HG03159 (cell line): ENCODE data around the gene PARD3.
A peak's percentile ranks its signal among the peaks of the same experiment; 100 is the strongest.
"Not testable (repeated sequence)": the region's sequence is repeated elsewhere in the genome, so short reads cannot be mapped to it uniquely, and the experiment has no call there.

ENCODE experiments used
- ATAC-seq: cut with Tn5 transposase; IDR thresholded peaks from one replicate; pipeline ENCODE4 v1.9.1; 2021; ENCODE audit warnings: mild to moderate bottlenecking, moderate library complexity; ENCODE audit not compliant: unreplicated experiment

PARD3 gene

DNA sequence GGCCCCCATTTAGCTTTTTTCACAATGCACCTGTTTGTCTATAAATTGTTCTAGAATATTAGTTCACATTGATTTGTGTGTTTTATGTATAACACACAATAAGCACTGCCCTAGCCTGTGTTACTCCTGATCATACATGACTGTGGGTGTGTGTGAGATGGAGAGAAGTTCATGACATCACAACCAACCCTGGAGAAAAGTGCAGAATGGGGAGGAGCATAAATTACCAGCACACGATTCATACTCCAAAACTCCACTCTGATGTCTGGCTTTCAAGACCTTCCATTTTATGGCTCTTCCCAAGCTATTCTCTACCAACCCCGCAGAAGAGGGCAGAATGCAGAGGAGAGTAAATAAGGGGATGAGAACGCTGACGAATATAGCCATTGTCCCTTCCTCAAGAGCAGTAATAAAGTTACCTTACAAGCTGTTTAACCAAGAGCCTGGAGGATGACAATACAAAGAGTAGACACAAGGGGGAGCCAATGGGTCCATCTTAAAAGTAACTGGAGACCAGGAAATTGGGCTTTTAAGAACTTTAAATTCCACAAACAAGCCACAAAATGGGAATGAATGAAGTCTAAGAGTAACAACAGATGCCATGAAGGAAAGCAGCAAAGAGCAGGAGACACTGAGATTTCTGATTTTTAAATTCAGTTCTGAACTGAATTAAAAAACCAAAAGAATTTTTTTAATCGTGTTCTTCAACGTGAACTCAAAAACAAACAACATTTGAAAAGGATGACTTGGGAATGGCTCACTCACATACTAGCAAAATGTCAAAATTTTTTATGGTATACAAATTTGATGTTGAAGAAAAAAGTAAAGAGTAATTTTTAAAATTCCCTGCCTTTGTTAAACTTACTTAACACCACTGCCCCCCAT is 159.6 kb downstream of the PARD3 start:
- no peak for ATAC-seq

DNA sequence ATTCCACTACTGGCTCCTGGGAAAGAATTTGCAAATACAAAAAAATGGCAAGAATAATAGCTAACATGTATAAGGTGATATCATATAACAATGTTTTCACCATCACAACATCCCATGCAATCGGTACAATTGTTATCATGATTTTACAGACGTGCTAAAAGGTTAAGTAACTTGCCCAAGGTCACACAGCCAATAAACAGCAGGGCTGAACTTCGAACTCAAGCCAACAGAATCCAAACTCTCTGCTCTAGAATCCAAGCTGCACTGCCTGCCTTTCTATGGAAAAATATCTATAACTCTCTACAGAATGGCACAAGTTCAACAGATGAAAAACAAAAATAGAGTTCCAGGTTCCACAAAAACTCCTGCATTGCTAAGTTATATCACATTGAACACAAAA is 160.9 kb downstream of the PARD3 start:
- ATAC-seq, result no peak

DNA sequence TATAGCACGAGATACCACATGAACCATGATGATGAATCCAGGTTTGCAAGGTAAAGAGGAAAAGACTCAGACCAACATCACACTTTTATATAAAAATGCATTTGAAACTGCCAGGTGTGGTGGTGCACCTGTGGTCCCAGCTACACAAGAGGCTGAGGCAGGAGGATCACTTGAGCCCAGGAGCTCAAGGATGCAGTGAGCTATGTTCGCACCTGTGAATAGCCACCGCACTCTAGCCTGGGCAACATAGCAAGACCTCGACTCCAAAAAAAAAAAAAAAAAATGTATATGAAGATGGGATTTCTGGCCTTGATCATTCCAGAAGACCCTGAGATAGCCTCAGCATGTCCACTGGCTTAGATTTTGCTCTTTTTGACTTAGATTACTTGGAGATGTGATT is 161.6 kb downstream of the PARD3 start:
- no peak for ATAC-seq

DNA sequence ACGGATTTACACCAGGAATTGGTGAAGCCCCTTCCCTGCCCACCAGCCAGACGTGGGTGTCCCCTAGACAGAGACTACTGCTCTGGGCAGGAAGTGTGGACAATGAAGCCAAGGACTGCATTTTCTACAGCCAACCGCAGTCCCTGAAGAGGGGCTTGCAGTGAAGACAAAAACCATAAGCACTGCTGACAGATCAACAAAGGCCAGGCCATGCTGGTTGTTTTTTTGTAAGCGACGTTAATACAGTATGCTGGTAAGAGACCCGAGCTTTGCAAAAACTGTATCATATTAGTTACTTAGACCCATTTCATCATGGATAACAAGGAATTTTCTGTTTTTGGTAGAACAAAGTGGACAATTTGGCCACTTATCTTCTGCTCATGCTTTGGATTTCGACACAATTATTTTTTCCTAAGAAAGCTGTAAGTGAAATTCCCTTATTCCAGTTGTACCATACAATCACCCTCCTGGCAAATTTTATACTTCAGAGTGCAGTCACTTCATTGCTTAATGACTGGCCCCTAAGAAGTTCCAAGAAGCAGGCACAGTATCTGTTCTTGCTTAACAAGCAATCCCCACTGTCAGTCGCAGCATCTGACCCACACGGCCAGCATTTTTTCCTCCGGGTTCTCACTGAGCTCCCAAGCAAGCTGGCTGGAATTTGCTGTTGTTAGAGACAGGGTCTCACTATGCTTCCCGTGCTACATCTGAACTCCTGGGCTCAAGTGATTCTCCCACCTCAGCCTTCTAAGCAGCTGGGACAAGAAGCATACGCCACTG is 163.5 kb downstream of the PARD3 start:
- ATAC-seq, result no peak

DNA sequence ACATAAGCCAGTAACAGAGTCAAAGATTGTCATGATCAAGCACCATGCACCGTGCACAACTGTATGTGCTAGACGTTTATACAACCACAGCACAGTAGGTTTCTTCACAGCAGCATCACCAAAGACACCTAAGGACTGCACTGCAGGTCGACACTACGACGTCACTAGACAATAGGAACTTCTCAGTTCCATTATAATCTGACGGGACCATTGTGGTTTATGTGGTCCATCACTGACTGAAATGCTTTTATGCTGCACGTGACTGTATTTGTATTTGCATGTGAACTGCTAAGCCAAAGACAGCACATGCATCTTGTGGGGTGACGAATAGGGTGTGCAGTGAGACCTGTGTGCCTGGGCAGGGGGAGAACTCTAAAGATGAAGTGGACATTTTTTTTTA is 164.9 kb downstream of the PARD3 start:
- ATAC-seq, result peak; percentile 63

DNA sequence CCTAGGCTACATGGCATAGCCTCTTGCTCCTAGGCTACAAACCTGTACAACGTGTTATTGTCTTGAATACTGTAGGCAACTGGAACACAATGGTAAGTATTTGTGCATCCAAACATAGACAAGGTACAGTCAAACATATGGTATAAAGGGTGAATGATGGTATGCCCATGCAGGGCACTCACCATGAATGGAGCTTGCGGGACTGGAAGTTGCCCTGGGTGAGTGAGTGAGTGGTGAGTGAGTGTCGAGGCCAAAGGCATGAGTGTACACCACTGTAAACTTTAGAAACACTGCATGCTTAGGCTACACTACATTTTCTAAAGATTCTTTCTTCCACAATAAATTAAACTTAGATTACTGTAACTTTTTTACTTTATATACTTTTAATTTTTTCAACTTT is 165.7 kb downstream of the PARD3 start:
- ATAC-seq, result no peak

DNA sequence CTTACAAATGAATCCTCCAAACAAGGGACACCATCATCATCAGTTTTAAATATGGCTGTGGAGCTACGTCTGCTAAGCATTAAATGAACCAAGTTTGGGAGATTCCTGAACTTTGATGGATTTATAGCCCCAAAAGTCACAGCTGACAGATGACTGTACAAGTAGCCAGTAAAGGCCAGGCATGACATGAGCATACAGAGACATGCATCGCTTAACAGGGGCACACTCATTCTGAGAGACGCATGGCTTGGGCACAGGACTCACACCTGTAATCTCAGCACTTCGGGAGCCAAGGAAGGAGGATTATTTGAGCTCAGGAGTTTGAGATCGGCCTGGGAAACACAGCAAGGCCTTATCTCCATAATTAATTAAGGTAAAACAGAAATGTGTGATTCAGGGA is 166.2 kb downstream of the PARD3 start:
- ATAC-seq, result no peak

DNA sequence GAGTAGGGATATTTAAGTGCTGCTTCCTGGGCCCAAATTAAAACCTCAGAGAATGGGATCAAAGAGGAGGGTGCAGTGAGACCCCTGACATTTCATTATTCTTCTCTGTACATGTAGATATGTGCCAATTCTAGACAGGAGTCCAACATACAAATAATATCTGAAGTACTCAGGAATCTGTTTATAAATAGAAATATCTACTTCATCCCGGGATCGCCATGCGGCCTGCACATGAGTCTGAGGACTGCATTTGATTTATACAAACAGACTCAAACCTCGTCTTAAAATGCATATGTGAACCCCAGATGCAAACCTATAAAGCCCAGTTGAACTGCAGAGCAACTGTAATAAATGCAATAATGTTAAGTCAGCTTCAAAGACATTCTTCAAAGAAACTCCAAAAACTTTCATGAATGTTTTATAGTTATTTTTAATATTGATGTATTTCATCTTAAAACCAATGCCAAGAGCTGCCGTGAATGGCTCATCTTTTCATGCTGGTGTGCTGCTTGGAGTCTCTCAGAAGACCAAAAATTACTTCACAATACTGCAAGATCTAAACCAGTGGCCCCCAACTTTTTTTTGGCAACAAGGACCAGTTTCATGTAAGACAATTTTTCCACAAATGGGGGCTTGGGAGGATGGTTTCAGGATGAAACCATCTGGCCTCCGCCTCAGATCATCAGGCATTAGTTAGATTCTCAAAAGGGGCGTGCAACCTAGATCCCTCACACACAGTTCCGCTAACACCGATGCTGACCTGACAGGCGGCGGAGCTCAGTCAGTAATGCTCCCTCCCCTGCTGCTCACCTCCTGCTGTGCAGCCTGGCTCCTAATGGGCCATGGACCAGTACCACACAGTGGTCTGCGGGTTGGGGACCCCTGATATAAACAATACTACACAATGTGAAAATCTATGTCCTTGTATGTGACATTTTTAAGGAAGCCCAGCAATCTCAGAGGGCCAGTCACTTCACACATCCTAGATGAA is 166.9 kb downstream of the PARD3 start:
- ATAC-seq, result no peak

DNA sequence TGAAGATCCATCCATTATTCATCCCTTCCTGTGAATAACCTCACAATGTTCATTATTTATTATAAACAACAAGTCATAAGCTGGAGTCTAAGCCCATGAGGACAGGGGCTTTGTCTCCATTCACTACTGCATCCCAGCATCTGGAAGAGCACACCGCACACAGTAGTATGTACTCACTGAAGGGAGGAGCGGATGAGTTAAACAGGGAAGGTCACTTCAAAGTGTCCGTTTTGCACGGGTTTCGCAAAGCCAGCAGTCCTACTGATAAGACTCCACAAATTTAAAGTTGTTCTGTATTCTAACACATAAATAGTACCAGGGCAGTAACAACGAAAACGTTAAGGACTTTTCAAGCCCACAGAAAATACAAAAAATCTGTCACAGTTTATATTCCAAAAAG is 167.9 kb downstream of the PARD3 start:
- ATAC-seq, result no peak

DNA sequence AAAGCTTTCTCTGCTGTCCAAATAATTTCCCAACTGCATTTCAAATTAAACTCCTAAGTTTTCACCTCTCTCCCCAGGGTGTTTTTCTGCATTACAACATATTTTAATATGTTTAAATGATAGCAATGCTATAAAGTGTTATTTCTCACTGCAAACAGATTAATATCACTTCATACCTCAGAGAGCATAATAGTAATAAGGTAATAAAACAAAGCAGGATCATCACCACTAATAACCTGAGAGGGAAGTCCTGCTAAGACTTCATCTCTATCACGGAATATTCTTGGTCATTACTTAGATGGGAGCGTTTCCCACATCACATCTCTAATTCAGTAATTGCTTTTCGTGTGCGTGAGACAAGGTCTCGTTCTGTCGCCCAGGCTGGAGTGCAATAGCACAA is 168.8 kb downstream of the PARD3 start:
- ATAC-seq, result no peak

DNA sequence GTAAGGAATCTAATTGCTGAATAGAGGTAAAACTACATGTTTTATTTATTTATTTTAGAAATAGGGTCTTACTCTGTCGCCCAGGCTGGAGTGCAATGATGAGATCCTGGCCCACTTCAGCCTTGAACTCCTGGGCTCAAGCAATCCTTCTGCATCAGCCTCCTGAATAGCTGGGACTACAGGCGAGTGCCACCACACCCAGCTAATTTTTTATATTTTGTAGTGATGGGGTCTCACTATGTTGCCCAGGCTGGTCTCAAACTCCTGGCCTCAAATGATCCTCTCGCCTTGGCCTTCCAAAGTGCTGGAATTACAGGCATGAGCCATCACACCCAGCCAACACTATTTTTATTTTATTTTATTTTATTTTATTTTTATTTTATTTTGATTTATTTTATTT is 170.3 kb downstream of the PARD3 start:
- ATAC-seq, result not testable (repeated sequence)

DNA sequence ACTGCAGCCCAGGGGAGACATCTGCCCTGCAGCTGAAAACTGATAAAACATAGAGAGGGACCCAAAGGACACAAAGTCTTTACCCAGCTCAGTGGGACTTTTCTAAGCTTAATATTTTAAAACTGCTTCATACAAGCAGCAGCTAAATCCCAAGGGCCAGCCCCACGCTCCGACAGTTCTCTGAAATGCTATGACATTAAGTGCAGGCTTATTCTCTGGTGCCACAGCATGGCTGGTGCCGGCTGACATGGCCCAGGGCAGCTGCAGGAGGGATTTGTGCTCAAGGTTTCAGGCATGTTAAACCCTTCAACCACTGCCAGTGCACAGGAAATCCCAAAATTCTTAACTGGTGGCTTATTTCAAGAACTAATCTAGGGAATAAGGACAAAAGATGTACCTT is 170.9 kb downstream of the PARD3 start:
- ATAC-seq, result no peak

DNA sequence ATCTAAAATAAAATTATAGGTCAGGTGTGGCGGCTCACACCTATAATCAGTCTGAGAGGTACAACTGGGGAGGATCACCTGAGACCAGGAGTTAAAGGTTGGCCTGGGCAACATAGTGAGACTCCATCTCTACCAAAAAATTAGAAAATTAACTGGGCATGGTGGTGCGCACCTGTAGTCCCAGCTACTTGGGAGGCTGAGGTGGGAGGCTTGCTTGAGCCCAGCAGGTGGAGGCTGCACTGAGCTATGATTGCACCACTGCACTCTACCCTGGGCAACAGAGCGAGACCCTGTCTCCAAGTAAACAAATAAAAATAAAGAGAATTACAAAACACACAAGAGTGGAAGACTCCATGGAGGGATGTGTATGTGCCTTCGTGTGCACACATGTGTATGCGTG is 171.5 kb downstream of the PARD3 start:
- ATAC-seq, result no peak

DNA sequence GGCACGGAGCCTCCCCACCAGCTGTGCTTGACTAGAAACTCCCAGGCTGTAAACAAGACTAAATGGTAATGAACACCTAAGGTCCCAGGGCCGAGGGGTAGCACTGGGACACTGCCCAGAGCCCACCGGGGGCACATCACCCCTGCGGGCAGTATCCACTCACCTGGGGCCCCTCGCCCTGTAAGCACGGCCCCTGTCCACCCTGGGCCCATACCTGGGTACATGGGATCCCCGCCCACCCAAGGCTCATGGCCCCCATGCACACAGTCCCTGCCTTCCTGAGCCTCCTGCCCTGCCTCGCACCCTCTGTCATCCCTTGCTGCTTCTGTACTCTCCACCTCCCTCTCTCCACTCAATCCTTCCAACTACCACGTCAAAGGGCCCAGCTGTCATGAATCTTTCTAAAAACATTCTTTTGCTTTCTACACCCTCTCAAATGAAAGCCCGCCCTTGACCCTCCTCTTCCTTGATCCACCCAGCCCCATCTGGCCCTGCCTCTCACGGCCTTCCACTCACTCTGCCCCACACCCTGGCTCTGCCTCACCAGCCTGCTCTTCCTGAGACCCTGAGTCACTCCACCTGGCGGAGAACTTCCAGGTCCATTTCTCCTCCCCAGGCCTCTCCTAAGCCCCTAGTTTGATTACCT is 173.1 kb downstream of the PARD3 start:
- ATAC-seq, result no peak

DNA sequence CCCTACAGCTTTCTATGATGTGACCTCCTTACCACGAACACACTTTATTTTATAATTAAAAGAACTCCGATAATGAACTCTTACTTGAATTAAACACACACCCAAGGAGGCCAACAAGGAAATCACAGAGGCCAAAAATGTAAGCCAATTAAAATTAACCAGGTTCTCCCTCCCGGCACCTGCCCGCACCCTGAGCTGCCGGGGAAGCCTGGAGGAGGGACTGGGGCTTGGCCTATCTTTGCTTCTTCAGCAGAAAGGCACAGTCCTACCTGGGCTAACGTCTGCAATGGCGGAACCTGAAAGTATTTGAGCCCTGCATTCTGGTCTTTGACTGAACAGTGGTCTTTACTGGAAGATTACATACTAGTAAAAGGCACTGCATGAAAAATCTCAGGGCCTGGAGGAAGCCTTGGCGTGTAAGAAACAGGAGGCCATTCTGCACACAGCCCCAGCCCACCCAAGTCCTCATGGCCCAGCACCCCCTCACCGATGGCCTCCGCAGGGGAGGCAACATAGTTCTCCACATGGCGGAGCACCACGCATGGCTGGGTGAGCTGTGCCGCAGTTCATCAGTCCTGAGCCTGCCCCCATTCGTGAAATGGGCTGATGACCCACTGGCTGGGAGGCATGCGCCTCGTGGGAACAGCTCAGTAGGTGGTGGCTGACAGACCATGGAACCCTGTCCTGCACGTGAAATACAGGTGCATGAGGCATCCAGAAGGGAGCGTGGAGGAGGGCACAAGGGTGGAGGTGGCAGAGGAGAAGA is 173.8 kb downstream of the PARD3 start:
- no peak for ATAC-seq

DNA sequence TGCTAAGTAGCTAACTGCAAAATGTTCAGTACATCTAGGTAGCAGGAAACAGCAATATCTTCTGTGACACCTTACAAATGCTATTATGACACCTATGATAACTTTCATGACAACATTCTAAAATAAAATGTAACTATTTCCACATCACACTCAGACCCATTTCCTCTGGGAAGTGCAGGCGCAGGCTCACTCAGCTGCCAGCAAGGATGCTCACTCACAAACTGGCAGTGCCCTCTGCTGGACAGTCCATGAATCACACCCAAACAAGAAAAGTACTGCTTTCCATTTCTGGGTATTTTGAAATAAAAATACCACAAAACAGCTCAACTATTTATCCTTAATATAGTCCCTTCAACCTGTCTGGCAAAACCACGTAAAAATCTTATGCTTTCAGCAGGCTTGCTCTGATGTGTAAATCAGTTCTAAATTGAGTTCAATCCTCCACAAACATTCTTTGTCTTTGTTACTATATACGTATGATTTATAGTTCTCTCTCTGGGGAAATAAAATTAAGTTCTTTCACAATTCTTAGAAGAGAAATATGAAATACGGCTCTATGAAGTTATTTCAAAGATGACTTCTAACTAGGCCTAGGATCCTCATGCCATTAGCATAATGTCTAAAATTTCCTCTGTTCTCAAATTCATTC is 176.6 kb downstream of the PARD3 start:
- peak; percentile 48 for ATAC-seq

DNA sequence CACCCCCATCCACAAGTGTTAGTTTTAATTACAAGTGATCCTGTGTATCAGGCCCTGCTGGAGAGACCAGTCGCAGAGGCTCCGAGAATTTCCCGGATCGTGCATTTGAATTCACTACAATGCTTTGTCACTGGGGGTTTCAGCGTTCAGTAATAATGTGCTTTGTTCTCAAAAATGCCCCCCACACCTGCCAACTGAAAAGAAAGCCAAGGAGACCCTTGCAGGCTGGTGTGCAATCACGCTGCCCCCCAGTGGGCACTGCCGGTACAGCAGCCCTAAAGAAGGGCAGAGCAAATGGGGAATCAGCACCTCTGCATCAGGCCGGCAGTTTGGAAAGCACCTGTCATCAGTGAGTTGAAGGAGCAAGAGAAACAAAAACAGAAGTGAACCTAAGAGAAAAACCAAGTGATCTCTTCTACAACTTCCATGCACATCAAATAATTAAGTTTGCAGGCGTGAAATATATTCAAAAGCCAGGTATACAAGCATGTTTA is 177.6 kb downstream of the PARD3 start:
- peak; percentile 84 for ATAC-seq

DNA sequence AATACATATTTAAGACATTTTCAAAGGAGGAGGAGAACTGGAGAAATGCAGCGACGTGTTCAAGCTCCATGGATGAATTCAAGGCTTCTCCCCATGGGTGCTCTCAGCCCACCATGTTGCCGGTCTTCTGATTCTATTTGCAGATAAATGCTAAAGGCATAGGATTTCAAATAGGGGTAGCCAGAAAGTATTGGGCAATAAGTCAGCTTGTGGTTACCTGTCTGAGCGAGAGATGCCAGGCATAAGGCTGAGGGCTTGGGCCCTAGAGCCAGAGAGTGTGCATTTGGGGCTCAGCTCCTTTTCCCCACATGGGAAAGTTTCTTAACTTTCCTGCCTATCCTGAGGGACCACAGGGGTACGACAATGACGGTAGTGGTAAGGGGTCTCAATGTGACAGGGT is 180.0 kb downstream of the PARD3 start:
- ATAC-seq, result no peak

DNA sequence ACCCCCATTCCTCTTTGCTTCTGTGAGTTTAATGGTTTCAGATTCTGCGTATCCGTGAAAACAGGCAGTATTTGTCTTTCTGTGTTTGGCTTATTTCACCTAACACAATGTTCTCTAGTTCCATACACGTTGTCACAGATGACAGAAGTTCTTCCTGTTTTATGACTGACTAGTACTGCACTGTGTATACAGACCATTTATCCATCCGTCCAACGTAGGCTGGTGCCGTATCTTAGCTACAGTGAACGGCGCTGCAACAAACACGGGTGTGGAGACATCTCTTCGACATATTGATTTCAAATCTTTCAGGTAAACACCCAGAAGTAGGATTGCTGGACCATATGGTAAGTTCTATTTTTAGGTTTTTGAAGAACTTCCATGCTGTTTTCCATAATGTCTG is 181.7 kb downstream of the PARD3 start:
- ATAC-seq, result no peak
